ENCODE data around the gene CLN6. TPM values are rescaled to one million over a fixed set of nuclear protein-coding genes. Genes with fewer than 3 reads are reported as not detected.

CLN6 gene
- total RNA-seq, 2 experiments from 2014 or later: 60.2 to 117 TPM

DNA sequence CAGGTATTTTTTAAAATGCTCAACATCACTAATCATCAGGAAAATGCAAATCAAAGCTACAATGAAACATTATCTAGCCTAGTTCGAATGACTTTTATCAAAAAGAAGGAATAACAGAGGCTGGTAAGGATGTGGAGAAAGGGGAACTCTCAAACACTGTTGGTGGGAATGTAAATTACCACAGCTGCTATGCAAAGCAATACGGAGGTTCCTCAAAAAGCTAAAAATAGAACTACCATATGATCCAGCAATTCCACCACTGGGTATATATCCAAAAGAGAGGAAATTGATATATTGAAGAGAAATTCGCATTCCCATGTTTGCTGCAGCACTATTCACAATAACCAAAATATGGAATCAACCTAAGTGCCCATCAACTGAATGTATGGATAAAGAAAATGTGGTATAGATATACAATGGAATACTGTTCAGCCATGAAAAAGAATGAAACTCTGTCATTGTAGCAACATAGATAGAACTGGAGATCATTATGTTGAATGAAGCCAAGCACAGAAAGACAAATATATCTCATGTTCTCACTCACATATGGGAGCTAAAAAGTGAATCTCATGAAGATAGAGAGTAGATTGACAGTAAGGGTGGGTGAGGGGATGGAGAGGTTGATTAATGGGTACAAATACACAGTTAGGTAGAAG lies 19.7 kb upstream of the CLN6 start:
- H2AFZ ChIP-seq (ENCODE audit: low read length): no peak overlapping the region
- ChIA-PET POLR2A (interaction anchor here (0.5 to 1.0 kb wide), 2 partner anchors 47 to 130 kb away, joined by 3 to 4 read pairs; no protein-coding TSS in a partner anchor), CTCF (ENCODE audit: unreplicated experiment) (no interaction called here)
- no peak overlapping the region for H3K4me2 ChIP-seq (ENCODE audit: low read length)
- no peaks in the 10 kb centered on the region for H3K9me2 ChIP-seq (ENCODE audit: insufficient read depth, low read length)
- TF ChIP-seq EZH2phosphoT487 (IDR thresholded peaks at IDR 0.05; ENCODE audit: borderline replicate concordance, low read depth, low read length) (no peak), CTCF (conservative IDR thresholded peaks at IDR 0.05; ENCODE audit: low read length) (no peak)
- H3K4me3 ChIP-seq (ENCODE audit: low read depth, low read length, poor library complexity, severe bottlenecking): no peak overlapping the region
- no peak for DNase-seq (ENCODE audit: low spot score)
- H4K20me1 ChIP-seq (ENCODE audit: insufficient read depth, low read length): no peaks in the 10 kb centered on the region
- H3K4me1 ChIP-seq (ENCODE audit: insufficient read depth, low read length, poor library complexity, severe bottlenecking): peaks cover 8% of the 10 kb centered on the region
- no peak overlapping the region for H3K27ac ChIP-seq (ENCODE audit: low read depth, low read length, poor library complexity, severe bottlenecking)
- 0 out of 2 replicates have a peak, but pooled peaks cover 3% of the 10 kb centered on the region for H3K9me3 ChIP-seq (ENCODE audit: low read length)
- intact Hi-C loops (cut with micrococcal nuclease; ENCODE audit: unreplicated experiment): no loop called here
- no peaks in the 10 kb centered on the region for H3K36me3 ChIP-seq (ENCODE audit: insufficient read depth, low read length)
- H3K79me2 ChIP-seq (ENCODE audit: insufficient read depth, low read depth, low read length): no peaks in the 10 kb centered on the region
- no TSS peak for BruUV-seq (replicated peaks)

DNA sequence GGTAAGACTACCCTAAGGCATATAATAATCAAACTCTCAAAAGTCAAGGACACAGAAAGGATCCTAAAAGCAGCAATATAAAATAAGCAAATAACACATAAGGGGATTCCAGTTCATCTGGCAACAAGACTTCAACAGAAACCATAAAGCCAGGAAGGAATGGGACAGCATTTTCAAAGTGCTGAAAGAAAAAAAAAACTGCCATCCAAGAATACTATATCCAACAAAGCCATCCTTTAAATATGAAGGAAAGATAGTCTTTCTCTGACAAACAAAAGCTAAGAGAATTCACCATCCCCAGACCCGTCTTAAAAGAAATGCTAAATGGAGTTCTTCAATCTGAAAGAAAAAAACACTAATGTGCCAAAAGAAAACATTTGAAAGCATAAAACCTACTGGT lies 14.7 kb upstream of the CLN6 start:
- no peak for TF ChIP-seq CTCF (conservative IDR thresholded peaks at IDR 0.05; ENCODE audit: low read length)
- TF ChIP-seq EZH2phosphoT487 (IDR thresholded peaks at IDR 0.05; ENCODE audit: borderline replicate concordance, low read depth, low read length): no peak
- H3K79me2 ChIP-seq (ENCODE audit: insufficient read depth, low read depth, low read length): no peaks in the 10 kb centered on the region
- POLR2A ChIA-PET: no interaction called here
- no peak overlapping the region for H3K4me3 ChIP-seq (ENCODE audit: low read depth, low read length, poor library complexity, severe bottlenecking)
- 0 out of 2 replicates have a peak, but pooled peaks cover 5% of the 10 kb centered on the region for H3K9me3 ChIP-seq (ENCODE audit: low read length)
- no peak overlapping the region for H3K4me2 ChIP-seq (ENCODE audit: low read length)
- H3K36me3 ChIP-seq (ENCODE audit: insufficient read depth, low read length): no peaks in the 10 kb centered on the region
- CTCF ChIA-PET (ENCODE audit: unreplicated experiment): no interaction called here
- H3K9me2 ChIP-seq (ENCODE audit: insufficient read depth, low read length): no peaks in the 10 kb centered on the region
- H3K27ac ChIP-seq (ENCODE audit: low read depth, low read length, poor library complexity, severe bottlenecking): no peak overlapping the region
- H3K4me1 ChIP-seq (ENCODE audit: insufficient read depth, low read length, poor library complexity, severe bottlenecking): peaks cover 5% of the 10 kb centered on the region
- DNase-seq (ENCODE audit: low spot score): no peak
- H4K20me1 ChIP-seq (ENCODE audit: insufficient read depth, low read length): no peaks in the 10 kb centered on the region
- intact Hi-C loops (cut with micrococcal nuclease; ENCODE audit: unreplicated experiment): no loop called here
- no peak overlapping the region for H2AFZ ChIP-seq (ENCODE audit: low read length)
- no TSS peak for BruUV-seq (replicated peaks)
